ENCODE results near the gene TMEM109. TPM values are rescaled to one million over a fixed set of nuclear protein-coding genes. Genes with fewer than 3 reads are reported as not detected.

Gene TMEM109
- total RNA-seq, 2 donors from 2014 or later, result 35.0 to 53.4 TPM

GRCh38 chr11:60872124-60872960, 41.6 kb upstream of the TMEM109 start:
- H3K27ac ChIP-seq, result peak overlapping the region; percentile 36
- H3K27me3 ChIP-seq, result no peaks in the 10 kb centered on the region
- peak; percentile 37 for DNase-seq
- no peak for TF ChIP-seq CTCF (IDR thresholded peaks at IDR 0.05)
- H3K9me3 ChIP-seq, result no peaks in the 10 kb centered on the region
- H3K4me1 ChIP-seq, result no peaks in the 10 kb centered on the region
- intact Hi-C loops (cut with DNase I), result no loop called here
- no peak overlapping the region for H3K4me3 ChIP-seq
- H3K9ac ChIP-seq (ENCODE audit: low read depth in 2 of 2, low read length in 2 of 2), result peak overlapping the region in 1 of 2 donors; percentile 14
- no peaks in the 10 kb centered on the region for H3K36me3 ChIP-seq

- TF ChIP-seq CTCF (IDR thresholded peaks at IDR 0.05), result no peak
- Histone ChIP-seq H3K9ac (ENCODE audit: low read depth in 2 of 2, low read length in 2 of 2) (no peak overlapping the region), H3K27ac (peak overlapping the region; percentile 36), H3K36me3 (no peaks in the 10 kb centered on the region), H3K4me3 (no peak overlapping the region), H3K27me3 (no peaks in the 10 kb centered on the region), H3K9me3 (no peaks in the 10 kb centered on the region), H3K4me1 (no peaks in the 10 kb centered on the region)
- intact Hi-C loops (cut with DNase I), result no loop called here
- no peak for DNase-seq
Measured at GRCh38 chr11:60872961-60873524, 40.9 kb upstream of the TMEM109 start.

- H3K36me3 ChIP-seq, result no peaks in the 10 kb centered on the region
- no peaks in the 10 kb centered on the region for H3K27me3 ChIP-seq
- no peak for TF ChIP-seq CTCF (IDR thresholded peaks at IDR 0.05)
- no peak overlapping the region for H3K9ac ChIP-seq (ENCODE audit: low read depth in 2 of 2, low read length in 2 of 2)
- no peaks in the 10 kb centered on the region for H3K9me3 ChIP-seq
- no peak overlapping the region for H3K27ac ChIP-seq
- no peak overlapping the region for H3K4me3 ChIP-seq
- no peaks in the 10 kb centered on the region for H3K4me1 ChIP-seq
- no peak for DNase-seq
- intact Hi-C loops (cut with DNase I), result no loop called here
Measured at GRCh38 chr11:60873533-60873932, 40.4 kb upstream of the TMEM109 start.

- no peak overlapping the region for H3K27ac ChIP-seq
- no peaks in the 10 kb centered on the region for H3K9me3 ChIP-seq
- TF ChIP-seq CTCF (IDR thresholded peaks at IDR 0.05), result no peak
- DNase-seq, result no peak
- H3K36me3 ChIP-seq, result no peaks in the 10 kb centered on the region
- no peak overlapping the region for H3K9ac ChIP-seq (ENCODE audit: low read depth in 2 of 2, low read length in 2 of 2)
- no peaks in the 10 kb centered on the region for H3K4me1 ChIP-seq
- intact Hi-C loops (cut with DNase I), result no loop called here
- no peaks in the 10 kb centered on the region for H3K27me3 ChIP-seq
- no peak overlapping the region for H3K4me3 ChIP-seq
Measured at GRCh38 chr11:60874421-60875365, 39.3 kb upstream of the TMEM109 start.
